GM12878 (cell line): ENCODE measurements around the gene SYPL1. TPM values are rescaled to one million over a fixed set of nuclear protein-coding genes. Genes with fewer than 3 reads are reported as not detected.

Source experiments
- ATAC-seq: fragments of 200-7000 bp; cut with Tn5 transposase; 3 replicates; pipeline ENCODE4 v1.9.1; 2020; ENCODE audit warnings: mild to moderate bottlenecking, moderate library complexity
- BruUV-seq: library from RNA; stranded (reverse); fragments of 400-500 nt; replicated peaks from 2 replicates; lab custom pipeline; 2021; lab: Mats Ljungman, UMichigan
- CTCF ChIA-PET: fragments of 300-600 bp; sonication (Branson Sonifier 250); formaldehyde crosslinking; extraction: SDS; loops from one replicate; lab custom pipeline; 2021; ENCODE audit warnings: inconsistent platforms; lab: Yijun Ruan, JAX
- POLR2A ChIA-PET: fragments of 350-600 bp; formaldehyde crosslinking; extraction: SDS; loops from one replicate; lab custom pipeline; 2021; ENCODE audit warnings: inconsistent platforms; lab: Charles Lee
- RAD21 ChIA-PET: fragments of 300-600 bp; sonication (Branson Sonifier 250); formaldehyde crosslinking; loops from one replicate; lab custom pipeline; 2023; ENCODE audit warnings: antibody characterized with exemption; ENCODE audit not compliant: unreplicated experiment; lab: Charles Lee
- SMC1A ChIA-PET: fragments of 300-600 bp; sonication (Branson Sonifier 250); formaldehyde crosslinking; loops from one replicate; lab custom pipeline; 2023; ENCODE audit not compliant: unreplicated experiment, uncharacterized antibody; lab: Charles Lee
- DNase-seq: peaks from one replicate; pipeline ENCODE4 v3.0.0-alpha.2; 2011; ENCODE audit warnings: low read depth, low spot score
- FAIRE-seq: peaks from 3 replicates; lab custom pipeline; 2011; peaks lifted over from hg19 to GRCh38; lab: Jason Lieb, UNC
- H2AFZ ChIP-seq: 2 replicates; pipeline ENCODE4 v1.6.0; 2011; ENCODE audit warnings: low read depth, low read length, control low read depth; ENCODE audit not compliant: control insufficient read depth
- H3K27ac ChIP-seq: 2 replicates; pipeline ENCODE4 v1.5.1; 2011; ENCODE audit warnings: control low read depth; ENCODE audit not compliant: control insufficient read depth, insufficient read depth
- H3K27me3 ChIP-seq, 2 experiments: replicated peaks in 1 of 2; 2 replicates each; pipeline versions ENCODE4 v1.6.0 to v1.6.1; 2011; ENCODE audit warnings: low read length in 1 of 2; ENCODE audit not compliant: control insufficient read depth in 2 of 2, insufficient read depth in 2 of 2
- H3K36me3 ChIP-seq, 2 experiments: 2 replicates each; pipeline ENCODE4 v1.5.1; 2011; ENCODE audit warnings: low read length in 1 of 2; ENCODE audit not compliant: control insufficient read depth in 2 of 2, insufficient read depth in 2 of 2
- H3K4me1 ChIP-seq: 2 replicates; pipeline ENCODE4 v1.6.1; 2011; ENCODE audit warnings: mild to moderate bottlenecking, low read length, moderate library complexity, mixed read lengths; ENCODE audit not compliant: control insufficient read depth, insufficient read depth
- H3K4me2 ChIP-seq: 2 replicates; pipeline ENCODE4 v1.6.0; 2011; ENCODE audit warnings: control low read depth; ENCODE audit not compliant: control insufficient read depth, insufficient read depth
- H3K4me3 ChIP-seq: fragments of 200-600 bp; sonication (generic); 2 replicates; pipeline ENCODE4 v1.5.1; 2016
- H3K79me2 ChIP-seq: 2 replicates; pipeline ENCODE4 v1.6.0; 2011; ENCODE audit warnings: low read length; ENCODE audit not compliant: control insufficient read depth, insufficient read depth
- H3K9ac ChIP-seq: 2 replicates; pipeline ENCODE4 v1.8.0; 2011; ENCODE audit warnings: low read length, control low read depth, mixed read lengths; ENCODE audit not compliant: control insufficient read depth, insufficient read depth
- H3K9me3 ChIP-seq: replicated peaks from 3 replicates; pipeline ENCODE4 v1.5.1; 2011; ENCODE audit warnings: mild to moderate bottlenecking, low read length; ENCODE audit not compliant: control insufficient read depth, insufficient read depth
- H4K20me1 ChIP-seq: 2 replicates; pipeline ENCODE4 v1.6.0; 2011; ENCODE audit not compliant: control insufficient read depth, insufficient read depth
- ATF2 ChIP-seq: IDR thresholded peaks from 2 replicates; pipeline ENCODE4 v1.6.1; 2012; ENCODE audit warnings: low read length, inconsistent platforms
- ETV6 ChIP-seq, 2 experiments: fragments of 450-650 bp in 1 of 2; IDR thresholded peaks in 1 of 2; conservative IDR thresholded peaks in 1 of 2; 2 replicates each; pipeline ENCODE4 v1.6.1; 2014; ENCODE audit warnings: antibody characterized with exemption in 1 of 2, borderline replicate concordance in 1 of 2, low read depth in 1 of 2, mild to moderate bottlenecking in 1 of 2, moderate library complexity in 1 of 2
- FOXM1 ChIP-seq: IDR thresholded peaks from 2 replicates; pipeline ENCODE4 v1.6.1; 2012; ENCODE audit warnings: low read depth, mild to moderate bottlenecking, inconsistent platforms, low read length, moderate library complexity
- HSF1 ChIP-seq: fragments of 150-350 bp; IDR thresholded peaks from 2 replicates; pipeline ENCODE4 v1.6.1; 2014; ENCODE audit warnings: mild to moderate bottlenecking, low read depth, low read length
- IKZF2 ChIP-seq, 2 experiments: fragments of 450-650 bp; IDR thresholded peaks; 2 replicates each; pipeline ENCODE4 v1.6.1; 2017; ENCODE audit warnings: mild to moderate bottlenecking in 2 of 2, moderate library complexity in 2 of 2
- IRF4 ChIP-seq: IDR thresholded peaks from 2 replicates; pipeline ENCODE4 v1.6.1; 2011; ENCODE audit warnings: low read depth, low read length
- MAX ChIP-seq: IDR thresholded peaks from 2 replicates; pipeline ENCODE4 v1.6.1; 2012; ENCODE audit warnings: low read depth, low read length, improper control_type of control experiment
- MEF2B ChIP-seq: fragments of 450-650 bp; IDR thresholded peaks from 2 replicates; pipeline ENCODE4 v1.6.1; 2018; ENCODE audit warnings: mild to moderate bottlenecking, moderate library complexity; ENCODE audit not compliant: partially characterized antibody, poor library complexity, severe bottlenecking
- MTA3 ChIP-seq: IDR thresholded peaks from 2 replicates; pipeline ENCODE4 v1.6.1; 2012; ENCODE audit warnings: low read length, inconsistent platforms, borderline replicate concordance
- PAX8 ChIP-seq: fragments of 450-650 bp; IDR thresholded peaks from 2 replicates; pipeline ENCODE4 v1.6.1; 2017; ENCODE audit warnings: mild to moderate bottlenecking, moderate library complexity
- POLR2AphosphoS2 ChIP-seq: IDR thresholded peaks from 2 replicates; pipeline ENCODE4 v1.6.1; 2011; ENCODE audit warnings: low read depth, mild to moderate bottlenecking, low read length, improper control_type of control experiment, moderate library complexity
- RUNX3 ChIP-seq: IDR thresholded peaks from 2 replicates; pipeline ENCODE4 v1.6.1; 2012; ENCODE audit warnings: low read length, inconsistent platforms
- SIX5 ChIP-seq: IDR thresholded peaks from 2 replicates; pipeline ENCODE4 v1.6.1; 2011; ENCODE audit warnings: mild to moderate bottlenecking, low read depth, low read length, moderate library complexity; ENCODE audit not compliant: severe bottlenecking
- SREBF1 ChIP-seq: IDR thresholded peaks from 2 replicates; pipeline ENCODE4 v1.6.1; 2012; ENCODE audit warnings: mild to moderate bottlenecking, low read length
- SUZ12 ChIP-seq: fragments of 200-600 bp; sonication (generic); IDR thresholded peaks from one replicate; pipeline ENCODE4 v1.6.1; 2018; ENCODE audit warnings: antibody characterized with exemption, mild to moderate bottlenecking; ENCODE audit not compliant: unreplicated experiment
- ZNF207 ChIP-seq: fragments of 450-650 bp; IDR thresholded peaks from 2 replicates; pipeline ENCODE4 v1.6.1; 2014; ENCODE audit warnings: antibody characterized with exemption, mild to moderate bottlenecking, borderline replicate concordance
- WGBS: methylation state at CpG from one replicate; pipeline ENCODE4 v1.1.6; 2016; ENCODE audit warnings: low lambda C conversion rate; ENCODE audit not compliant: insufficient replicate concordance, insufficient coverage; ENCODE audit errors: missing lambda C conversion rate; 5-methylcytosine and 5-hydroxymethylcytosine counted together
- in situ Hi-C: fragments of 300-500 bp; cut with MboI; formaldehyde crosslinking; loops from 9 replicates; pipeline ENCODE4 v1.14.3; 2018; ENCODE audit warnings: mixed read lengths
- intact Hi-C: fragments of 100-400 bp; cut with micrococcal nuclease; formaldehyde crosslinking; loops from one replicate; pipeline ENCODE4 v1.14.2; 2022; ENCODE audit not compliant: unreplicated experiment
- polyA plus RNA-seq, 11 experiments: library from polyadenylated mRNA; depleted of rRNA in 4 of 11; unstranded in 6 of 11; stranded (reverse) in 5 of 11; fragments of >200 nt; fragmentation: Nextera tagmentation in 4 of 11; fragmentation: Illumina TruSeq in 1 of 11; extraction: Ambion mirVana in 4 of 11; extraction: Trizol in 1 of 11; gene quantifications; 1 replicate in 1 of 11; 2 replicates in 10 of 11; pipeline versions ENCODE4 v1.2.1 to v1.2.3, GENCODE V29; 2011 to 2016; ENCODE audit warnings: inconsistent platforms in 2 of 11, missing spikeins in 2 of 11, low read depth in 1 of 11
- total RNA-seq, 4 experiments: library from RNA; depleted of rRNA in 3 of 4; stranded (reverse); fragments of >200 nt in 3 of 4; fragmentation: Illumina TruSeq in 1 of 4; extraction: Trizol in 1 of 4; gene quantifications; 2 replicates each; pipeline versions ENCODE4 v1.2.1 to v1.2.3, GENCODE V29; 2013 to 2021

Gene SYPL1
- total and polyA plus RNA-seq, 10 of the 15 experiments (the other 5 are each of a cell fraction or from before 2014, with no cell fraction given), result 34.5 to 177 (median 87.3) TPM

GRCh38 chr7:106061301-106061979 is 50.7 kb downstream of the SYPL1 start:
- H3K4me1 ChIP-seq, result peaks cover 80% of the 10 kb centered on the region
- no peak for DNase-seq
- ChIA-PET POLR2A (interaction anchor here (0.6 to 6.2 kb wide), 5 partner anchors 11 to 308 kb away, joined by 3 to 47 read pairs (median 3); partner anchors contain the start of gene SYPL1), SMC1A (interaction anchor here (0.6 to 8.8 kb wide), 4 partner anchors 11 to 93 kb away, joined by 3 to 223 read pairs (median 86); no protein-coding TSS in a partner anchor), CTCF (interaction anchor here (1.1 to 9.2 kb wide), 3 partner anchors 10 to 104 kb away, joined by 3 to 288 read pairs (median 11); no protein-coding TSS in a partner anchor), RAD21 (interaction anchor here (1.1 to 6.0 kb wide), 4 partner anchors 12 to 89 kb away, joined by 3 to 118 read pairs (median 4); no protein-coding TSS in a partner anchor)
- WGBS, result 38% methylated on average over 9 of the region's 9 CpGs
- peak overlapping the region; percentile 55 for H2AFZ ChIP-seq
- H3K9ac ChIP-seq, result peak overlapping the region; percentile 49
- no peaks in the 10 kb centered on the region for H3K27me3 ChIP-seq
- intact Hi-C loops (no loop called here), in situ Hi-C loops (no loop called here)
- ATAC-seq, result peak; percentile 30
- peak overlapping the region; percentile 91 for H3K27ac ChIP-seq
- no TSS peak for BruUV-seq
- H3K4me2 ChIP-seq, result peak overlapping the region; percentile 86
- no peak for FAIRE-seq
- H3K9me3 ChIP-seq, result peaks cover 20% of the 10 kb centered on the region; the same call in 2 of the 3 replicates
- peak overlapping the region; percentile 27; the same call in 1 of the 2 replicates for H3K4me3 ChIP-seq
- H3K79me2 ChIP-seq, result no peaks in the 10 kb centered on the region
- no peaks in the 10 kb centered on the region for H4K20me1 ChIP-seq
- H3K36me3 ChIP-seq, result no peaks in the 10 kb centered on the region
- TF ChIP-seq MAX (0 out of 2 replicates have a peak, but pooled peaks have one; percentile 7), ATF2 (peak; percentile 41; the same call in 1 of the 2 replicates), SREBF1 (no peak), PAX8 (no peak), FOXM1 (0 out of 2 replicates have a peak, but pooled peaks have one; percentile 33), MEF2B (peak; percentile 13), SUZ12 (no peak), IKZF2 (IDR thresholded peaks at IDR 0.05) (peak; percentile 46 to 48), HSF1 (no peak), ETV6 (conservative IDR thresholded peaks at IDR 0.05 in 1 of 2, IDR thresholded peaks at IDR 0.05 in 1 of 2; ENCODE audit: borderline replicate concordance in 1 of 2, low read depth in 1 of 2) (no peak), RUNX3 (peak; percentile 75), SIX5 (no peak), POLR2AphosphoS2 (no peak), MTA3 (no peak), IRF4 (0 out of 2 replicates have a peak, but pooled peaks have one; percentile 4), ZNF207 (no peak)
